Smooth muscle cell (in vitro differentiated cells): ENCODE measurements around the gene ZNF296. TPM values are rescaled to one million over a fixed set of nuclear protein-coding genes. Genes with fewer than 3 reads are reported as not detected.
A peak's percentile ranks its signal among the peaks of the same experiment; 100 is the strongest.

ENCODE experiments used
- DNase-seq: peaks from one replicate; lab custom pipeline; 2025; ENCODE audit not compliant: unreplicated experiment; lab: John Stamatoyannopoulos, UW
- H2AFZ ChIP-seq: fragments of 200-600 bp; sonication (generic); 2 replicates; pipeline ENCODE4 v1.6.0; 2016; ENCODE audit warnings: antibody characterized with exemption, low read depth, mild to moderate bottlenecking
- H3F3A ChIP-seq: fragments of 200-600 bp; sonication (generic); 2 replicates; pipeline ENCODE4 v1.6.0; 2017; ENCODE audit warnings: antibody characterized with exemption, low read depth
- H3K27ac ChIP-seq: fragments of 200-600 bp; sonication (generic); 2 replicates; pipeline ENCODE4 v1.5.1; 2016; ENCODE audit warnings: low read depth, mild to moderate bottlenecking
- H3K27me3 ChIP-seq: fragments of 200-600 bp; sonication (generic); 2 replicates; pipeline ENCODE4 v1.6.1; 2016; ENCODE audit warnings: low read depth, mild to moderate bottlenecking
- H3K36me3 ChIP-seq: fragments of 200-600 bp; sonication (generic); 2 replicates; pipeline ENCODE4 v1.5.1; 2016; ENCODE audit warnings: low read depth
- H3K4me1 ChIP-seq: fragments of 200-600 bp; sonication (generic); 2 replicates; pipeline ENCODE4 v1.5.1; 2016; ENCODE audit warnings: low read depth
- H3K4me2 ChIP-seq: fragments of 200-600 bp; sonication (generic); 2 replicates; pipeline ENCODE4 v1.6.0; 2016; ENCODE audit warnings: mild to moderate bottlenecking
- H3K4me3 ChIP-seq: fragments of 200-600 bp; sonication (generic); 2 replicates; pipeline ENCODE4 v1.5.1; 2016; ENCODE audit warnings: mild to moderate bottlenecking
- H3K79me2 ChIP-seq: fragments of 200-600 bp; sonication (generic); 2 replicates; pipeline ENCODE4 v1.6.0; 2016; ENCODE audit warnings: low read depth, mild to moderate bottlenecking
- H3K9ac ChIP-seq: fragments of 200-600 bp; sonication (generic); 2 replicates; pipeline ENCODE4 v1.6.0; 2016; ENCODE audit warnings: low read depth
- H3K9me3 ChIP-seq: fragments of 200-600 bp; sonication (generic); replicated peaks from 2 replicates; pipeline ENCODE4 v1.5.1; 2016; ENCODE audit warnings: low read depth
- H4K20me1 ChIP-seq: fragments of 200-600 bp; sonication (generic); 2 replicates; pipeline ENCODE4 v1.6.0; 2016; ENCODE audit warnings: low read depth
- CTCF ChIP-seq: fragments of 200-600 bp; sonication (generic); IDR thresholded peaks from 2 replicates; pipeline ENCODE4 v1.5.1; 2017; ENCODE audit warnings: borderline replicate concordance, mild to moderate bottlenecking, antibody characterized with exemption; ENCODE audit not compliant: insufficient read depth, poor library complexity, severe bottlenecking
- WGBS: methylation state at CpG from one replicate; pipeline ENCODE4 v1.1.7; 2016; ENCODE audit warnings: low lambda C conversion rate; 5-methylcytosine and 5-hydroxymethylcytosine counted together
- polyA plus RNA-seq: library from polyadenylated mRNA; unstranded; fragments of >200 nt; fragmentation: Nextera tagmentation; extraction: Ambion mirVana; gene quantifications from 2 replicates; pipeline ENCODE4 v1.2.1, GENCODE V29; 2016
- total RNA-seq: library from RNA; depleted of rRNA; stranded (reverse); fragments of >200 nt; gene quantifications from 2 replicates; pipeline ENCODE4 v1.2.3, GENCODE V29; 2014

The ZNF296 gene
- total and polyA plus RNA-seq, 2 experiments from 2014 or later: 0.21 to 1.1 TPM

GRCh38 chr19:45078390-45079062, 2.2 kb upstream of the ZNF296 start:
- Histone ChIP-seq H3K79me2 (peaks cover 44% of the 10 kb centered on the region), H3K4me1 (peaks cover 30% of the 10 kb centered on the region), H3K36me3 (no peaks in the 10 kb centered on the region), H3K27ac (no peak overlapping the region), H2AFZ (peak overlapping the region; percentile 94), H3K4me3 (peak overlapping the region; percentile 96), H3K4me2 (peak overlapping the region; percentile 92), H3F3A (peaks cover 16% of the 10 kb centered on the region), H3K9ac (peak overlapping the region; percentile 88), H3K27me3 (no peaks in the 10 kb centered on the region), H3K9me3 (no peaks in the 10 kb centered on the region), H4K20me1 (peaks cover 5% of the 10 kb centered on the region)
- no peak for DNase-seq
- 63% methylated on average over 10 of the region's 10 CpGs for WGBS
- TF ChIP-seq CTCF: no peak

- no peak for DNase-seq
- Histone ChIP-seq H4K20me1 (peaks cover 2% of the 10 kb centered on the region), H3K9ac (no peak overlapping the region), H3K36me3 (no peaks in the 10 kb centered on the region), H3K4me2 (peak overlapping the region; percentile 80), H3K79me2 (peaks cover 29% of the 10 kb centered on the region), H3K27me3 (no peaks in the 10 kb centered on the region), H3K9me3 (no peaks in the 10 kb centered on the region), H2AFZ (peak overlapping the region; percentile 84), H3K4me1 (peaks cover 30% of the 10 kb centered on the region), H3K4me3 (peak overlapping the region; percentile 48), H3K27ac (no peak overlapping the region), H3F3A (peaks cover 16% of the 10 kb centered on the region)
- WGBS: 81% methylated on average over 15 of the region's 15 CpGs
- TF ChIP-seq CTCF: no peak
These were observed 813 bp upstream of the ZNF296 start for GRCh38 chr19:45076851-45077730.

- TF ChIP-seq CTCF: no peak
- no peaks in the 10 kb centered on the region for H4K20me1 ChIP-seq
- peak overlapping the region; percentile 80 for H3K4me2 ChIP-seq
- no peak overlapping the region for H3K9ac ChIP-seq
- 5% methylated on average over 20 of the region's 26 CpGs for WGBS
- peak; percentile 9 for DNase-seq
- H3K27ac ChIP-seq: no peak overlapping the region
- no peaks in the 10 kb centered on the region for H3K36me3 ChIP-seq
- H2AFZ ChIP-seq: peak overlapping the region; percentile 12
- H3K4me3 ChIP-seq: peak overlapping the region; percentile 48
- peaks cover 30% of the 10 kb centered on the region for H3K4me1 ChIP-seq
- H3K27me3 ChIP-seq: no peaks in the 10 kb centered on the region
- H3K9me3 ChIP-seq: no peaks in the 10 kb centered on the region
- H3K79me2 ChIP-seq: peaks cover 13% of the 10 kb centered on the region
- H3F3A ChIP-seq: peaks cover 16% of the 10 kb centered on the region
These were observed 813 bp downstream of the ZNF296 start for GRCh38 chr19:45075301-45076028.
